Progenitor cell of endocrine pancreas (in vitro differentiated cells): ENCODE results near the gene ZYX. TPM values are rescaled to one million over a fixed set of nuclear protein-coding genes. Genes with fewer than 3 reads are reported as not detected.
A peak's percentile ranks its signal among the peaks of the same experiment; 100 is the strongest.

Experiments used
- DNase-seq: peaks from one replicate; pipeline ENCODE4 v3.0.0; 2021; ENCODE audit warnings: low spot score; ENCODE audit not compliant: unreplicated experiment
- H3K27ac Mint-ChIP-seq: 2 replicates; pipeline ENCODE4 v1.8.0; 2021; ENCODE audit warnings: mild to moderate bottlenecking, moderate library complexity, mixed read lengths
- H3K27me3 Mint-ChIP-seq: 2 replicates; pipeline ENCODE4 v1.8.0; 2021; ENCODE audit warnings: mixed read lengths
- H3K36me3 Mint-ChIP-seq: 2 replicates; pipeline ENCODE4 v1.8.0; 2022; ENCODE audit warnings: mixed read lengths; ENCODE audit not compliant: insufficient read depth
- H3K4me1 Mint-ChIP-seq: 2 replicates; pipeline ENCODE4 v1.8.0; 2021; ENCODE audit warnings: low read depth, mixed read lengths
- H3K4me3 Mint-ChIP-seq: 2 replicates; pipeline ENCODE4 v1.8.0; 2021; ENCODE audit warnings: low read depth, mild to moderate bottlenecking, moderate library complexity, mixed read lengths
- H3K9me3 Mint-ChIP-seq: 2 replicates; pipeline ENCODE4 v1.8.0; 2021; ENCODE audit warnings: low read depth, mixed read lengths
- total RNA-seq: library from RNA; stranded (reverse); gene quantifications from 2 replicates; pipeline ENCODE4 v1.2.1, GENCODE V29; 2021
- TF ChIP-seq, protein P1 (sequence below): fragments of 200-600 bp; sonication (generic); IDR thresholded peaks from one replicate; pipeline ENCODE4 v1.5.0; 2021; ENCODE audit warnings: antibody characterized with exemption, mild to moderate bottlenecking; ENCODE audit not compliant: unreplicated experiment

ZYX gene
- total RNA-seq, 1 donor from 2014 or later: 69.0 TPM

DNA sequence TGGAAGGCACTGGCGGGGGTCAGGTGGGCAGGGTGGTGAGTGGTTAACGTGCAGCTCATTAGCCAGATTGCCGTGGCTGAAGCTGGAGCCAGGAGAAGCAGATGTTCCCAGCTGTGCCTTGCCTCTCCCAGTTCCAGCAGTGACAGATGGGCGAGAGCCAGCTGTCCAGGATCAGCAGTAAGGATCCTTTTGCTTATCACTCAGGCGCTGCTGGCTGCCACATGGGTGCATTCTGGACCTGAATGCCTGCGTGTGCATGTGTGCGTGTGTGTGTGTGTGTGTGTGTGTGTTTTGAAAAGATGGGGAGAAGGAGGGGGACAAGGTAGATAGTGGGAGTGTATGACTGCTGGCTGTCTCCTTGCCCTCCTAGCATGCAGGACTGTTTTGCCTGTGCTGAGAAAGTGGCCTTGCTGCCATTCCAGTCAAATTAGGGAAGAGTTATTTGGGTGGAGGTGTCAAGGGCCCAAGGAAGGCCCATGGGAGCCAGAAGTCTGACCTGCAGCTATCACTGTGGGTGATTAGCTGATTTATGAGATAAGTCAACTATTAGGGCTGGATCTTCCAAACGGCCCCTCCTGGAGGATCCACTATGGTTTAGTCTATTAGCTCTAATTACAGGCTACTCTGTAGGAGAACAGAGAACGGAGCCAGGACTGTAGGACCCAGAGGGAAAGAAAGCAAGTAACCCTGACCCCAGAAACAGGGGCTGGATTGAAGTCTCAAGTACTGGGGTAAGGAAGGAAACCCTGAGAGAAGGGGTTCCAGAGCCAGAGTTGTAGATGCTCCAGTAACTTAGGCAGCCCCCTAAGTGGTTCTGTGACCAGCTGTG is 24.2 kb downstream of the ZYX start:
- Mint-ChIP-seq H3K27ac (peak overlapping the region; percentile 69), H3K36me3 (peaks cover 4% of the 10 kb centered on the region), H3K9me3 (no peaks in the 10 kb centered on the region), H3K27me3 (no peaks in the 10 kb centered on the region), H3K4me3 (no peak overlapping the region), H3K4me1 (peaks cover 41% of the 10 kb centered on the region)
- DNase-seq: no peak
- TF ChIP-seq, protein P1, sequence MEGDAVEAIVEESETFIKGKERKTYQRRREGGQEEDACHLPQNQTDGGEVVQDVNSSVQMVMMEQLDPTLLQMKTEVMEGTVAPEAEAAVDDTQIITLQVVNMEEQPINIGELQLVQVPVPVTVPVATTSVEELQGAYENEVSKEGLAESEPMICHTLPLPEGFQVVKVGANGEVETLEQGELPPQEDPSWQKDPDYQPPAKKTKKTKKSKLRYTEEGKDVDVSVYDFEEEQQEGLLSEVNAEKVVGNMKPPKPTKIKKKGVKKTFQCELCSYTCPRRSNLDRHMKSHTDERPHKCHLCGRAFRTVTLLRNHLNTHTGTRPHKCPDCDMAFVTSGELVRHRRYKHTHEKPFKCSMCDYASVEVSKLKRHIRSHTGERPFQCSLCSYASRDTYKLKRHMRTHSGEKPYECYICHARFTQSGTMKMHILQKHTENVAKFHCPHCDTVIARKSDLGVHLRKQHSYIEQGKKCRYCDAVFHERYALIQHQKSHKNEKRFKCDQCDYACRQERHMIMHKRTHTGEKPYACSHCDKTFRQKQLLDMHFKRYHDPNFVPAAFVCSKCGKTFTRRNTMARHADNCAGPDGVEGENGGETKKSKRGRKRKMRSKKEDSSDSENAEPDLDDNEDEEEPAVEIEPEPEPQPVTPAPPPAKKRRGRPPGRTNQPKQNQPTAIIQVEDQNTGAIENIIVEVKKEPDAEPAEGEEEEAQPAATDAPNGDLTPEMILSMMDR: no peak

- Mint-ChIP-seq H3K9me3 (no peaks in the 10 kb centered on the region), H3K36me3 (peaks cover 4% of the 10 kb centered on the region), H3K27ac (peak overlapping the region; percentile 38), H3K4me3 (peak overlapping the region; percentile 52), H3K27me3 (no peaks in the 10 kb centered on the region), H3K4me1 (peaks cover 44% of the 10 kb centered on the region)
- TF ChIP-seq, protein P1: no peak
- no peak for DNase-seq
These were observed 24.8 kb downstream of the ZYX start for GRCh38 chr7:143406002-143406357.

DNA sequence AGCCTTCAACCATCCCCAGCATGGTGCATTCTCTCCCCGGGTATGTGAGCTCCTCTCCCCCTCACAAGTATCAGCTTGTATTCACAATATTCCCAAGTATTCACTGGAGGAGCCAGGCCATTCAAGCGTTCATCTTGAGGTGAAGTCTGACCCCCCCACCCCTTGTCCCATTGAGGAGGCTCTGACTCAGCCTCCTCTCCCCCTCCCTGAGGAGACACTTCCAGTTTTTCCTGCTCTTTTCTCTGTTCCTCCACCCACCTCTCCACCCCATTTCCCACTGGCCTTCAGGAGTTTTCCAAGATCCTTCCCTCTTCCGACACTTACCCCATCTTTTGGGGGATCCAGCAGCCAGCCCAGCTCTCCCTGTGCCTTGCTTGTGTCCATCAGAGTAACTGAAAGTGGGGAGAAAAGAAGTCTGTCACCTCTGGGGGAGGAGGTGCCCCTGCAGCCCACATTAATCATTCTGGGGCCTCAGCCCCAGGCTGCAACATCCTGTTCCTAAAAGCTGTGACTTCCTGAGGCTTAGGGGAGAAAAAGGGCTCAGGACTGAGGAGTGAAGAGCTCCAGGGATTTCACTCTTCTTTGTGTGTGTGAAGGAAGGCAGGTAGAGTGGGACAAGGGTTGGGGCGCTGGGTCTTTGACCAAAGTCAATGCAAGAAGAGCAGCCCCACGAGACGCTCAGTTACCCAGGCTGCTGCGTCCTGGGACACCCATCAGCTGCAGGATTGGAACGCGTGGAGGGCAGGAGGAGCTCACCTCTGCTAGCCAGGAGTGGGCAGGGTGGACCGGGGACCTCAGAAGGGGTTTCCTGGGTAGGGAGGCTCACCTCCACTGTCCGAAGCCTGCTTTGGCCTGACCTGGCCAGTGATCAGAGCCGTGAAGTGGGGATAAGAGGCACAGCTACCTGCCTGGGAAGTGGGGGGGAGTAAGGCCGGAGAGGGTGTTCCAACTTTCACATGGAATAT is 26.4 kb downstream of the ZYX start:
- Mint-ChIP-seq H3K27me3 (no peaks in the 10 kb centered on the region), H3K4me3 (peak overlapping the region; percentile 90), H3K36me3 (peaks cover 2% of the 10 kb centered on the region), H3K9me3 (no peaks in the 10 kb centered on the region), H3K4me1 (peaks cover 49% of the 10 kb centered on the region), H3K27ac (peak overlapping the region; percentile 55)
- TF ChIP-seq, protein P1: no peak
- DNase-seq: no peak

- H3K9me3 Mint-ChIP-seq: no peaks in the 10 kb centered on the region
- TF ChIP-seq, protein P1: no peak
- DNase-seq: peak; percentile 34
These were observed 27.1 kb downstream of the ZYX start for GRCh38 chr7:143408252-143408685.

More at GRCh38 chr7:143408252-143408685, 27.1 kb downstream of the ZYX start:
- Mint-ChIP-seq H3K4me3 (peak overlapping the region; percentile 90), H3K36me3 (peaks cover 2% of the 10 kb centered on the region), H3K27me3 (no peaks in the 10 kb centered on the region), H3K27ac (peak overlapping the region; percentile 55), H3K4me1 (peaks cover 54% of the 10 kb centered on the region)
